ENCODE data around the gene ETV5.
A peak's percentile ranks its signal among the peaks of the same experiment; 100 is the strongest.

Gene ETV5

GRCh38 chr3:186149319-186149960 is 40.6 kb upstream of the ETV5 start:
- no peak for TF ChIP-seq CTCF (IDR thresholded peaks at IDR 0.05)
- H3K4me3 ChIP-seq: no peak overlapping the region
- peak; percentile 40 for DNase-seq (ENCODE audit: low spot score)
- H3K27ac ChIP-seq: no peak overlapping the region

GRCh38 chr3:186144257-186144656 is 35.4 kb upstream of the ETV5 start:
- Histone ChIP-seq H3K27ac (no peak overlapping the region), H3K4me3 (no peak overlapping the region)
- no peak for TF ChIP-seq CTCF (IDR thresholded peaks at IDR 0.05)
- DNase-seq (ENCODE audit: low spot score): peak; percentile 7

GRCh38 chr3:186143250-186143649 is 34.4 kb upstream of the ETV5 start:
- H3K27ac ChIP-seq: no peak overlapping the region
- H3K4me3 ChIP-seq: no peak overlapping the region
- TF ChIP-seq CTCF (IDR thresholded peaks at IDR 0.05): no peak
- peak; percentile 28 for DNase-seq (ENCODE audit: low spot score)

GRCh38 chr3:186142393-186142932 is 33.6 kb upstream of the ETV5 start:
- no peak overlapping the region for H3K27ac ChIP-seq
- no peak overlapping the region for H3K4me3 ChIP-seq
- no peak for DNase-seq (ENCODE audit: low spot score)
- TF ChIP-seq CTCF (IDR thresholded peaks at IDR 0.05): no peak

GRCh38 chr3:186141790-186142189 is 32.9 kb upstream of the ETV5 start:
- TF ChIP-seq CTCF (IDR thresholded peaks at IDR 0.05): no peak
- Histone ChIP-seq H3K27ac (no peak overlapping the region), H3K4me3 (no peak overlapping the region)
- peak; percentile 52 for DNase-seq (ENCODE audit: low spot score)

GRCh38 chr3:186138272-186138981 is 29.5 kb upstream of the ETV5 start:
- Histone ChIP-seq H3K27ac (no peak overlapping the region), H3K4me3 (no peak overlapping the region)
- DNase-seq (ENCODE audit: low spot score): peak; percentile 29
- no peak for TF ChIP-seq CTCF (IDR thresholded peaks at IDR 0.05)

All from coronary artery (tissue), 2 donors.